ENCODE data around the gene FAM169A. TPM values are rescaled to one million over a fixed set of nuclear protein-coding genes. Genes with fewer than 3 reads are reported as not detected.
"Not testable (repeated sequence)": the region's sequence is repeated elsewhere in the genome, so short reads cannot be mapped to it uniquely, and the experiment has no call there.

FAM169A gene
- total RNA-seq, 1 experiment from 2014 or later: 10.2 TPM

DNA sequence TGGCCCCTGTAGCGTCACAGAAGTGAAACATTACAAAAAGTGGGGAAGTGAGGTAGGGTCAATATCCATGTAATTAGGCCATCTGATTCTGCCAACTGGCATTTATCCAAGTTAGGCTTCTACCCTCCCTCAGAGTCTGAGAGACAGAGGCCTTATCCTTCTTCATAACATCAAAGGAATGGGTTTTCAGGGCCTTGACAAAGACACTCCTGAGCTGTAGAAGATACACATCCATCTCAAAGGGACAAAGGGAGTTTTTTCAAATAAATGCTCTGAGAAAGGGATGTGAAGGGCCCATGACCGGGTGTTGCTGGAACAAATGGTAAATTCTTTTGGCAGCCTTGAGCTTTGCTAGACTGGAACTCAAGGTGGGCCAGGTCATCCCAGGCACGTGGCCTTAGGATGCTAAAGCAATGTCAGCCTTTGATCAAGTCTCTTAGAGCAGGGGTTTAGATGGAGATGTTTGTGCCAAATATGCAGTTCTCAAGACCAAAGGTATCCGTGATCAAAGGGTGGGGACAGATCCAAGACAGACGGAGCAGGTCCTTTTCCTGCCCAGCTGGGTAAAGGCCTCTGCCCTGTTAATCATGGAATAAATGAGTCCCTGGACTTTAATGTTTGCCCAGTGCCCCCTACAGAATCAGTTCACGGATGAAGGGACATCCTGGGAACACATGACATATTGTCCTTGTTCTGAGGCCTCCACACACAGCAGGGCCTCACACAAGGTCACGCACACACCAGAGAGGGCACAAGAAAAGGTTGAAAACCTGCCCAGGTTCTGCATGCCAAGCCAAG lies 10.0 kb upstream of the FAM169A start:
- no peak for DNase-seq (ENCODE audit: low read depth, low spot score)
- in situ Hi-C loops (cut with HindIII; ENCODE audit: low pct_unique_long_range_greater_than_20kb, low sequenced_read_pairs): no loop called here

GRCh38 chr5:74873525-74874249 lies 7.5 kb upstream of the FAM169A start:
- in situ Hi-C loops (cut with HindIII; ENCODE audit: low pct_unique_long_range_greater_than_20kb, low sequenced_read_pairs): no loop called here
- no peak for DNase-seq (ENCODE audit: low read depth, low spot score)

DNA sequence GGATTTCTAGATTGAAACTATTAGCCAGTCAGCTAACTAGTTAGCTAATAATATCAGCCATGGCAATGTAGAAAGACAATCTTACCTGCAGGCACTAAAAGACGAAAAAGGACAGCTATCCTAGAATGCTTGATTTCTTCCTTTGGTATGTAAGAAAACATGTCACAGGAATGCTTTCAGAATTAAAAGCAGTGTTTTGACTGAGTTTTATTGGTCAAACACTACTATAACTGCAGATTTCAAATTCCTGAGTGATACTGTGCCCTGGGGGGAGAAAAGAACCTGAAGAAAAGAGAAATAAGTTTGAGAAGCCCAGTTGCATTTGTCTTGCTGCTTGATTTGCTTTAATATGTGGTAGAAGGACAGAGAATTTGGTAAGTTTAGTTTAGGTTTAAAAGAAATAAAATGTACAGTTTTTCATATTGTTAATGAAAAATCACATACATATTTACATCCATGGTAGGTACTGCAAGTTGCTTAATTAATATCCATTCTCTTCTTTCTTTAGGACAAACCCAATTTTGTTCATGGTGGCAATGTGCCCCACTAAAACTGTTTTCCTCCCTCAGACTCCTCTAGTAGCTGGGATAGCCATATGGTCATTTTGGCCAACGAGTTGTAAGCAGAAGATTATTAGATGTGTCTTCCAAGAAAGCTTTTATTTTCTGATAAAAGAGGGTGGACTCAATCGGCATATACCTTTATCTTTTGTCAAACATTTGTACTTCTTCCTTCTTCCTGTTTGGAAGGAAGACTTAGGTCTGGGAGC lies 4.3 kb upstream of the FAM169A start:
- no peak for DNase-seq (ENCODE audit: low read depth, low spot score)
- in situ Hi-C loops (cut with HindIII; ENCODE audit: low pct_unique_long_range_greater_than_20kb, low sequenced_read_pairs): no loop called here

DNA sequence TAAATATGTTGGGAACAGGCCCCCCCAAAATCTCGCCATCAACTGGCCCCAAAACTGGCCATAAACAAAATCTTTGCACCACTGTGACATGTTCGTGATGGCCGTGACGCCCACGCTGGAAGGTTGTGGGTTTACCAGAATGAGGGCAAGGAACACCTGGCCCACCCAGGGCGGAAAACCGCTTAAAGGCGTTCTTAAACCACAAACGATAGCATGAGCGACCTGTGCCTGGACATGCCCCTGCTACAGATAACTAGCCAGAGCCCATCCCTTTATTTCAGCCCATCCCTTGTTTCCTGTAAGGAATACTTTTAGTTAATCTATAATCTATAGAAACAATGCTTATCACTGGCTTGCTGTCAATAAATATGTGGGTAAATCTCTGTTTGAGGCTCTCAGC lies 3.2 kb upstream of the FAM169A start:
- in situ Hi-C loops (cut with HindIII; ENCODE audit: low pct_unique_long_range_greater_than_20kb, low sequenced_read_pairs); DNase-seq (ENCODE audit: low read depth, low spot score): not testable (repeated sequence)

DNA sequence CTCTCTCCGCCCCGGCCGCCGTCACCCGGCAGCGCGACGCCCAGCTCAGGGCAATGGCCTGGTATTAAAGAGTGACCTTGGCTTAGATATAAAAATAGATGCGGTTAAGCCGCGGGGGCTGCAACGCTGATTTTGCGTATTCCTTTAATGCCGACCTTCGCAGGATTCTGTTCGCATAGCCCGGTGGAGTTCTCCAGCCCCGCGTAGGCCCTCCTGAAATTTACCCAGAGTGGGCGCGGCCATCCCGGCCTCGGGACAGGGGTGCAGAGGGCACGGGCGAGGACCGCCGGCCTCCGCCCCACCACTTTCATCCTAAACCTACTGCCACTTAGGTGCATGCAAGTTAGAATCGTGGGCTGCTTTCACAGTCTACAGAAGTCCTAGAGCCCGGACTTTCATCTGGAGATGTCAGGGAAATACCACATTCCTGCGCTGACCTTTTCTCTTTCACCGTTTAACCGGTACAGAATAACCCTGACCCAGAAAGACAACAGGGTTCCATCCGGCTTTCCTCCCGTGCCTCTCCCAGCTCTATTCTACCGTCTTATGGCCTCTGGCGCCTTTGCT lies 492 bp upstream of the FAM169A start:
- in situ Hi-C loops (cut with HindIII; ENCODE audit: low pct_unique_long_range_greater_than_20kb, low sequenced_read_pairs): no loop called here
- DNase-seq (ENCODE audit: low read depth, low spot score): peak; percentile 8

- in situ Hi-C loops (cut with HindIII; ENCODE audit: low pct_unique_long_range_greater_than_20kb, low sequenced_read_pairs): no loop called here
- DNase-seq (ENCODE audit: low read depth, low spot score): no peak
These were observed 857 bp downstream of the FAM169A start for GRCh38 chr5:74865256-74865803.

- no peak for DNase-seq (ENCODE audit: low read depth, low spot score)
- in situ Hi-C loops (cut with HindIII; ENCODE audit: low pct_unique_long_range_greater_than_20kb, low sequenced_read_pairs): no loop called here
These were observed 1.4 kb downstream of the FAM169A start for GRCh38 chr5:74864823-74865222.

DNA sequence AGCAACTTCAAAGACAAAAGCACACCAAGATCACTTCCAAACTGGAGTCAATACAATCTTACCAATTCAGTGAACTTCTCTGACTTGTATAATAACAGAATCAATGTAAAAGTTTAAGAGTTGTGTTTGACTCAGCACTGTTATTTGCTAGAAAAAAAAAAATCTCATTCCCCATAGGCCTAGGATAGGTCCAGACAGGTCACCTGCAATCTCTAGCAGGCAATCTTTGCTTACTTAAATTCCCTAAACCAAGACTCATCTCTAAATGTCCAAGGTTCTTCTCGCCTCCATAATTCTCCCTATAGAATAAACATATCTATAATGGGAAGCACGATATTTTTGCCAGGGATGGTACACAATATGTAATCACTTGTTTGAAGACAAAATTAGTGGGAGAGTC lies 2.5 kb downstream of the FAM169A start:
- DNase-seq (ENCODE audit: low read depth, low spot score): no peak
- in situ Hi-C loops (cut with HindIII; ENCODE audit: low pct_unique_long_range_greater_than_20kb, low sequenced_read_pairs): no loop called here

DNA sequence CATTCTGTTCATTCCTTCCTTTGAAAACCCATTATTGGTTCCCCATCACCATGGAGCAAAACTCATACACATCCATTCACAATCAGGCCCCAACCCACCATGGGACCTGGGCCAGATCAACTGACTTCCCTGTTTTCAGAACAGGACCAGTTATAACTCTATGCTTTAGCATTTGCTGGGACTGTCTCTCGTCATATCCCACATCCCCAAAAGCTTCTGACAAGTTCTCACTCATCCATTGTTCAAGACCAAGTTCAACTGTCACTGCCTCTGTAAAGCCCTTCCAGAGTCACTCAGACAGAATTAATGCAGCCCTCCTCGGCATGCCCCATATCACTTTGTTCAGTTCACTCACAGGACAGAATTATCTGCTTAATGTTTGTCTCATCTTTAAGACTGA lies 4.0 kb downstream of the FAM169A start:
- DNase-seq (ENCODE audit: low read depth, low spot score): no peak
- in situ Hi-C loops (cut with HindIII; ENCODE audit: low pct_unique_long_range_greater_than_20kb, low sequenced_read_pairs): no loop called here

DNA sequence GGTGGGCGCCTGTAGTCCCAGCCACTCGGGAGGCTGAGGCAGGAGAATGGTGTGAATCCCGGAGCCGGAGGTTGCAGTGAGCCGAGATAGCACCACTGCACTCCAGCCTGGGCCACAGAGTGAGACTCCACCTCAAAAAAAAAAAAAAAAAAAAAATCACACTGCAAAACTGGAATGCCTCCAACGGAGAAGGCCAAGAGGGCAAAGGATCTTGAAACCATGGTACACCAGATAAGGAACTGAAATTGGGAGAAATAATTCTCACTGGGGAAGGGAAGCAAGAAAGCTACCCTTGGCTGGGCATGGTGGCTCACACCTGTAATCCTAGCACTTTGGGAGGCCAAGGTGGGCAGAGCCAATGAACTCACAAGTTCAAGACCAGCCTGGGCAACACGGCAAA lies 9.2 kb downstream of the FAM169A start:
- DNase-seq (ENCODE audit: low read depth, low spot score): not testable (repeated sequence)

GRCh38 chr5:74853256-74853655 lies 12.9 kb downstream of the FAM169A start:
- in situ Hi-C loops (cut with HindIII; ENCODE audit: low pct_unique_long_range_greater_than_20kb, low sequenced_read_pairs): no loop called here
- no peak for DNase-seq (ENCODE audit: low read depth, low spot score)

More for the DNA sequence above, 9.2 kb downstream of the FAM169A start:
- in situ Hi-C loops (cut with HindIII; ENCODE audit: low pct_unique_long_range_greater_than_20kb, low sequenced_read_pairs): not testable (repeated sequence)

- peak; percentile 20 for DNase-seq (ENCODE audit: low read depth, low spot score)
- in situ Hi-C loops (cut with HindIII; ENCODE audit: low pct_unique_long_range_greater_than_20kb, low sequenced_read_pairs): no loop called here
These were observed 14.4 kb downstream of the FAM169A start for GRCh38 chr5:74851684-74852353.

GRCh38 chr5:74850789-74851425 lies 15.3 kb downstream of the FAM169A start:
- in situ Hi-C loops (cut with HindIII; ENCODE audit: low pct_unique_long_range_greater_than_20kb, low sequenced_read_pairs): no loop called here
- no peak for DNase-seq (ENCODE audit: low read depth, low spot score)

- in situ Hi-C loops (cut with HindIII; ENCODE audit: low pct_unique_long_range_greater_than_20kb, low sequenced_read_pairs): no loop called here
- no peak for DNase-seq (ENCODE audit: low read depth, low spot score)
These were observed 16.2 kb downstream of the FAM169A start for GRCh38 chr5:74850030-74850429.

- no peak for DNase-seq (ENCODE audit: low read depth, low spot score)
- in situ Hi-C loops (cut with HindIII; ENCODE audit: low pct_unique_long_range_greater_than_20kb, low sequenced_read_pairs): no loop called here
These were observed 17.6 kb downstream of the FAM169A start for GRCh38 chr5:74848553-74849025.

- in situ Hi-C loops (cut with HindIII; ENCODE audit: low pct_unique_long_range_greater_than_20kb, low sequenced_read_pairs): no loop called here
- DNase-seq (ENCODE audit: low read depth, low spot score): no peak
These were observed 27.0 kb downstream of the FAM169A start for GRCh38 chr5:74839229-74839628.

DNA sequence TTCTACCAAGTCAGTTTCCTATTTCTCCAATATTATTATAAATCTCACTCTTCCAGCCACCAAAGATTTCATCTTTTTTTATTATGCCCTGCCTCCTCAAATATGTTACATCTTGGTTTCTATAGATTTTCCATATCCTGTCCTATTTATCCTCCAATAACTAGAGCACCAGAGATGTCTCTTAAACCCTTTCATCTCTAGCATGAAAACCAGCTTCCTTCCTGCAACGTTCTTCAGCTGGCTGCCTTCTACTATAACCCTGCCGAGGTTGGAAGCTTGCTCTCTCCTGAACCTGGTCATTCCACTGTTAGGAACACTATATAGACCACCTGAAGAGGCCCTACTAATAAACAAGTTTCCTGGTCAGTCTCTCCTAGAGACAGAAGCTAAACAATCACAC lies 27.9 kb downstream of the FAM169A start:
- in situ Hi-C loops (cut with HindIII; ENCODE audit: low pct_unique_long_range_greater_than_20kb, low sequenced_read_pairs): no loop called here
- DNase-seq (ENCODE audit: low read depth, low spot score): no peak

Data from SK-MEL-5 (cell line).